Measurements from ENCODE around the gene POLD2.

POLD2 gene

GRCh38 chr7:44144426-44144967 is 21.1 kb upstream of the POLD2 start:
- Histone ChIP-seq H3K4me2 (no peak overlapping the region), H3K9ac (no peak overlapping the region), H3K36me3 (ENCODE audit: insufficient read depth) (no peaks in the 10 kb centered on the region), H4K20me1 (ENCODE audit: insufficient read depth) (no peaks in the 10 kb centered on the region), H3K4me1 (ENCODE audit: low read depth, poor library complexity, severe bottlenecking) (no peaks in the 10 kb centered on the region), H2AFZ (ENCODE audit: low read depth) (no peak overlapping the region), H3K79me2 (ENCODE audit: insufficient read depth, low read depth) (no peaks in the 10 kb centered on the region), H3K27ac (no peak overlapping the region), H3K4me3 (IDR thresholded peaks at IDR 0.05; ENCODE audit: insufficient read depth, low read depth, low read length) (no peak overlapping the region), H3K27me3 (ENCODE audit: insufficient read depth, low read depth) (no peaks in the 10 kb centered on the region)
- no peak for TF ChIP-seq CTCF (conservative IDR thresholded peaks at IDR 0.05; ENCODE audit: low read depth, low read length)

- H3K4me2 ChIP-seq: no peak overlapping the region
- no peak overlapping the region for H3K4me3 ChIP-seq (IDR thresholded peaks at IDR 0.05; ENCODE audit: insufficient read depth, low read depth, low read length)
- H3K4me1 ChIP-seq (ENCODE audit: low read depth, poor library complexity, severe bottlenecking): no peaks in the 10 kb centered on the region
- H2AFZ ChIP-seq (ENCODE audit: low read depth): no peak overlapping the region
- H3K27ac ChIP-seq: no peak overlapping the region
- no peaks in the 10 kb centered on the region for H3K79me2 ChIP-seq (ENCODE audit: insufficient read depth, low read depth)
- no peaks in the 10 kb centered on the region for H3K36me3 ChIP-seq (ENCODE audit: insufficient read depth)
- no peaks in the 10 kb centered on the region for H4K20me1 ChIP-seq (ENCODE audit: insufficient read depth)
- no peak overlapping the region for H3K9ac ChIP-seq
- H3K27me3 ChIP-seq (ENCODE audit: insufficient read depth, low read depth): no peaks in the 10 kb centered on the region
- TF ChIP-seq CTCF (conservative IDR thresholded peaks at IDR 0.05; ENCODE audit: low read depth, low read length): no peak
Observed at GRCh38 chr7:44143646-44144250, 20.4 kb upstream of the POLD2 start.

GRCh38 chr7:44142028-44142427 is 18.7 kb upstream of the POLD2 start:
- H3K79me2 ChIP-seq (ENCODE audit: insufficient read depth, low read depth): no peaks in the 10 kb centered on the region
- TF ChIP-seq CTCF (conservative IDR thresholded peaks at IDR 0.05; ENCODE audit: low read depth, low read length): no peak
- no peak overlapping the region for H3K27ac ChIP-seq
- H3K9ac ChIP-seq: no peak overlapping the region
- H3K4me2 ChIP-seq: no peak overlapping the region
- no peaks in the 10 kb centered on the region for H4K20me1 ChIP-seq (ENCODE audit: insufficient read depth)
- H3K4me1 ChIP-seq (ENCODE audit: low read depth, poor library complexity, severe bottlenecking): no peaks in the 10 kb centered on the region
- no peaks in the 10 kb centered on the region for H3K27me3 ChIP-seq (ENCODE audit: insufficient read depth, low read depth)
- H3K4me3 ChIP-seq (IDR thresholded peaks at IDR 0.05; ENCODE audit: insufficient read depth, low read depth, low read length): no peak overlapping the region
- no peaks in the 10 kb centered on the region for H3K36me3 ChIP-seq (ENCODE audit: insufficient read depth)
- no peak overlapping the region for H2AFZ ChIP-seq (ENCODE audit: low read depth)

GRCh38 chr7:44141221-44141850 is 18.0 kb upstream of the POLD2 start, which contains the start of gene MYL7:
Gene MYL7 (minus strand): TSS chr7:44141332. CDS start chr7:44141305, 27 bp downstream.
- no peak for TF ChIP-seq CTCF (conservative IDR thresholded peaks at IDR 0.05; ENCODE audit: low read depth, low read length)
- H3K36me3 ChIP-seq (ENCODE audit: insufficient read depth): no peaks in the 10 kb centered on the region

More at GRCh38 chr7:44141221-44141850, 18.0 kb upstream of the POLD2 start, which contains the start of gene MYL7:
- no peak within 1 kb of the TSS for H3K27ac ChIP-seq
- H3K9ac ChIP-seq: no peak within 1 kb of the TSS
- H2AFZ ChIP-seq (ENCODE audit: low read depth): no peak within 1 kb of the TSS
- H3K4me3 ChIP-seq (IDR thresholded peaks at IDR 0.05; ENCODE audit: insufficient read depth, low read depth, low read length): no peak within 1 kb of the TSS
- H4K20me1 ChIP-seq (ENCODE audit: insufficient read depth): no peaks in the 10 kb centered on the region
- H3K4me2 ChIP-seq: no peak within 1 kb of the TSS
- no peaks in the 10 kb centered on the region for H3K4me1 ChIP-seq (ENCODE audit: low read depth, poor library complexity, severe bottlenecking)
- no peaks in the 10 kb centered on the region for H3K27me3 ChIP-seq (ENCODE audit: insufficient read depth, low read depth)
- no peaks in the 10 kb centered on the region for H3K79me2 ChIP-seq (ENCODE audit: insufficient read depth, low read depth)

Data from KMS-11 (cell line).